ENCODE results near the gene APBA2.
"Not testable (repeated sequence)": the region's sequence is repeated elsewhere in the genome, so short reads cannot be mapped to it uniquely, and the experiment has no call there.

The APBA2 gene

GRCh38 chr15:29162411-29162810 lies 276.6 kb downstream of the APBA2 start:
- DNase-seq (ENCODE audit: low read depth): no peak

- not testable (repeated sequence) for DNase-seq (ENCODE audit: low read depth)
Measured at GRCh38 chr15:29167122-29167521, 281.3 kb downstream of the APBA2 start.
